Activated CD4-positive, alpha-beta T cell treated with anti-CD3 and anti-CD28 coated beads for 1 hour (primary cell): ENCODE results near the gene ZCCHC14.

Source experiments
- DNase-seq: peaks from one replicate; pipeline ENCODE4 v3.0.0-alpha.2; 2020

Gene ZCCHC14

DNA sequence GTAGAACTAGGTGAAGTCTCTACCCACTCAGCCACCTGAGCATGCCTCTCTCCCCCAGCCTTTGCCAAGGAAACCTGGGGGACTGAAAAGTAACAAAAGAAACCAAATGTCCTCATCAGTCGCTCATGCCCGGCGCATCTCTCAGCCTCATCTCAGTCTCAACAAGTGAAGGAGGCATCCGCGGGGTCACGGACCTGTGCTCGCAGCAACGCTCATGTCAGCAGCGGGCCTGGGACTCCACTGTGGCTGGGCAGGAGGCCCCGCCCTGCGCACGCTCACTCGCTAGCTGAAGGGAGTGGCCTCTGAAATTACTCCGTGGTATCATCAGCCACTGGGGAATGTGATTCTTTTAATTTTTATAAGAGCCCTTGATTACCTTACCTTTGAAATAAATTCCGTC, 69.4 kb downstream of the ZCCHC14 start:
- no peak for DNase-seq

DNA sequence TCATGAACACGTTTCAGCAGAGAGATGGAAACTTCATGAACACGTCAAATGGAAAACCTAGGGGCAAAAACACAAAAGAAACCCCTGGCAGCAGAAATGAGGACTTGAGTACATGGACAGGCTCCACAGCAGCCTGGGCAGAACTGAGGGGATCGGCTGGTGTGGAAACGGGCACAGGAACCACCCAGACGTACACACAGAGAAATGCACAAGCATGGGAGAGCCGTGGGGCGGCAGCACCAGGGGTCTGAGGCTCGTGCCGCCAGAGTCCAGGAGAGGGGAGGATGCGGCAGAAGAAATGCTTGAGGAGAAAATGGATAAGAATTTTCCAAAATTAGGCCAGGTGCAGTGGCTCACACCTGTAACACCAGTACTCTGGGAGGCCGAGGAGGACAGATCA, 70.7 kb downstream of the ZCCHC14 start:
- DNase-seq, result no peak

DNA sequence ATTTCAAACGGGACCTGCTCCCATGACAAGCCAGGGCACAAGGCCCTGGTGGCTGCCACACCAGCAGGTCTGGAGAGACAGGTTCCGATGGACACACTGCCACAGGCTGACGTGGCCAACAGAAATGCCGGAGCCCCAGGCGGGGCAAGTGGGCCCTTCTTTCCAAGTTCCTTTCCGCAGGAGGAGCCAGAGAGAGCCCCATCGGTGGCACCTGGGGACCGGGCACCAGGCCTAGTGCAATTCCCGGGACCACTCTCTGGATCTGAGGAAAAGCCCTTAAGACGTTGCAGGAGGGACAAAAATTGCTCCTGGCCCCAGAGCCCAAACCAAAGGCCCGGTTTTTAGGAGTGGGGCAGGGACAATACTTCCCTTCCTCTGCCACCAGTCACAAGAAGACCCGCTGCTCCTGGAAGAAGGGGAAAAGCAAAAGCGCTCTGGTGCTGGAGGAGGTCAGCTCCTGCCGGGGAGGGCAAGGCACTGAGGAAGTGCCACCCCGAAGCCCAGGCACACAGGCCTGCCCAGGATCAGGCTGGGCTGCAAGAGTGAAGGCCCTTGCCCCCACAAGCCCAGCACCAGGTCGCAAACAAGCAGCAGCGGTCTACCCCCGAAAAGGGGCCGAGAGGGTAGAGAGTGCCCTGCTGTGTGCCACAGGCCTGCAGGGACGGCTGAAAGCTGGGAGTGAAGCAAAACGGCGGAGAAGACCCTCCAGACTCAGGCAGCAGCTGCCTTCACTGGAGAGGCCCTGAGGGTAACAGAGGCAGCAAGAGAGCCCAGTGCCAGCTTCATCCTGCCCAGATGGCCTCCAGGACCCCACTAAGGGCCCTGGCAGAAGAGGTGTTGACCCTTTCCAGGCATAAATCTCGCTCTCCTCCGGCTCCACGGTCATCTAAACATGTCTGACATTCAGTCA, 71.6 kb downstream of the ZCCHC14 start:
- DNase-seq, result no peak

DNA sequence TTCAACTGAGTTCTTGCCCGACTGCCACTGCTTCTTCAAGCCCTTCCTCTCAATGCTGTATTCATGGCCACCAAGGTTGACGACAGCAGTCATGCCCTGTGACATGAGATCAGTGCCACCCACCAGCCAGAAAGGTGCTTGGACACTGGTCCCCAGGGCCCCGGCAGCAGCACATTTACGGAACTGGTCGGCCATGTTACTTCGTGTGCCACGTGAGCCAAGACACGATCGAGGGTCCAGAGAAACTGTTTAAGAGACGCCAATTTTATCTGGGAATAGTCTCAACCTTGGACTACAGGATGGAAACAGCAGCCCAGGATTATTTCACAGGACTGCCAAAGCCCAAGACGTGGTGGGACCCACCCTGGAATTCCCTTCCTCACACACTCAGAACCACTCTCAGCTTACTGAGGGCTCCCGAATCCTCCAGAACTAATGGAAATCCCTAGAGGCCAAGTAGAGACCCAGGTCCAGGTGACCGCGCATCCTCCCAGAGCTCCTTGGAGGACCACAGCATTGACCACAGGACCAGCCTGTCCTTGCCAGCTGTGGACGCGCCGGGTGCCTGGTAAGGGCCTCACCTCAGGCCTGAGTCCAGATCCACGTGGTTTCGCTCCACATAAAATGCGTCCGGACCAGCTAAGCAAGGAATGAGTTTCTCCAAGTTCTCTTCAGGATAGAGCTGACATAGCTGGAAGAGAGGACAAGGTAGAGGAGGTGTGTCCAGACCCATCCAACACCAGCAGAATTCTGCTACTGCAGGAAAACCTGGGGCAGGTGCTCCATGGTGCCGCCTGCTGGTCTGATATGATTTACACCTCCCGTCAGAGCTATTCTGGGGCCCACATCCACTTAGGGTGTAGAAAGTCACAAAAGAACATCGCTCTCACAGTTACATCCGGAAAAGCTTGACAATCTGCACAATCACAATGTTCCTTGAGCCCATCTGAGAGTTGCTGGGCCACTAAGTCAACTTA, 72.5 kb downstream of the ZCCHC14 start:
- DNase-seq, result no peak

DNA sequence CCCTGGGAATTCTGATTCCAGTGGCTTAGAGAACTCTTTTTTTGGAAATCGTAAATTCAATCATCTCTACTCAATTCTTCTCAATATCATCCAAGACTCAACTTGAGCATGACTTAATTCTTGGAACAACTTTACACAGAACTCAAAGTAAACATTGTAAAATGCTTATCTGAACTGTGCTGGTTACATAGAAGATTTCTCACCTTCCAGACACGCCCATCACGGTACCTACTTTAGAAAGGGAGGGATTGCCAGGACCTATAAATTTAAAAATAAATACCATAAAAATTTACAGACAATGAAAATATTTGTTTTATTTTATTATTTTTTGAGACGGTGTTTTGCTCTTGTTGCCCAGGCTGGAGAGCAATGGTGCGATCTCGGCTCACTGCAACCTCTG, 74.2 kb downstream of the ZCCHC14 start:
- no peak for DNase-seq

DNA sequence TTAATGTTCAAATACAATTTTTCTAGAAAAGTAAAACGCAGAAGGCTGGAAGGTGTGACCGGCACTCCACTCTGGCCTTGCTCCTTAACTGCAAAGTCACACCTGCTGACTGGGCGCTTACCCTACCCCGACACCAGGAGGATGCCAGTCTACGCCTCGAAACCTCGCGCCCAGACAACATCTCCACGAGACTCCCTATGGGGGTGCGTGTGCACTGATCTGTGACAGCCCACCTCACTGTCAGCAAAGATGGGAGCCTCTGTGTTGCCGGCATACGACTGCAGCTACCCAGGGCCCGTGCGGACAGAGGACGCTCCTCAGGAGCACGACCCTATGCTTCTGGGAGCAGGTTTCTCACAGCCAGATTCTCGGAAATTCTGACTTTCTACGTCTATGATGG, 74.6 kb downstream of the ZCCHC14 start:
- no peak for DNase-seq

DNA sequence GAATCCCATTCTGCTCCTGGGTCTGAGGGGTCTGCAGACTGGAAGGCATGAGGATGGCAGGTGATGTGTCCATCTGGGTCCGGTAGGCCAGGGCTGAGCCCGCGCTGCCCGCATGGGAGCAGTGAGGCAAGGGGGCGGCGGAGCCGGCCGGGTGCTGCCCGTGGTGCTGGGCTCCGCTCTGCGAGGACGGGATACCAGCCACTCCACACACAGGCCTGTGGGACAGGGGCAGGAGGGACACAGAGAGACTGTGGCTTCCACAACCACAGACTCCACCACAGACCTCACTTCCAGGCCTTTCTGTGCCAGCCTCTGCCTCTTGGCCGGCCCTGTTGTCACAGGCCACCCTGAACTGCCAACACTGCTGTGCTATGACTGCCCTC, 75.3 kb downstream of the ZCCHC14 start:
- DNase-seq, result no peak

DNA sequence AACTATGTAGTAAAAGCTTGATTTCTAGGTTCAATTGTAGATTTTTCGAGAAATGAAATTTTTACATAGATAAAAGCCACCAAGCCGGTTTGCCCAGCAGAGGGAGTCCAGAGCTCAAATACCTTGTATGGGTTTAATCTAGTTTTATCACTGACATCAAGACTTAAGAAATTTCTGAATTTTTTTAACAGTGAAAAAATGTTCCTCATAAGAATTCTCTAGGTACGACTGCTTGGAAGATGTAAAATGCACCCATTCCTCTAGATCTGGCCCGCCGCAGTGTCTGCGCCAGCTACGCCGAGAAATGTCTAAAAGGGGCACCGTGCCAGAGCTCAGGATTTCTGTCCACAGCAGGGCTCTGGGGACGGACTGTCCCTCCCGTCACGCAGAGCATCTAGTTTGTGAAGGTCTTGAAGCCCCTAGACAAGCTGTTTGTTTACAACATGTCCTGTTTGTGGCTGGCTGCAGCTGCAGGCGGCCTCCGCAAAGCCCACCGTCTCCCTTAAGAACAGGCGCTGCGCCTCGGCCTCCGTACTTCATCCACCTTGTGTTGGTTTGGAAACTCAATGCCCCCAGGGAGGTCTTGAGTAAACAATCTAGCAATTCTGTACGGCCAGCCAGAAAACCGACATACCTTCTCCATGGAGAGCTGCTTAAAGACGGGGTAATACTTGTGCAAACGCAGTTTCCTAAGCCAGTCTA, 75.8 kb downstream of the ZCCHC14 start:
- DNase-seq, result no peak

DNA sequence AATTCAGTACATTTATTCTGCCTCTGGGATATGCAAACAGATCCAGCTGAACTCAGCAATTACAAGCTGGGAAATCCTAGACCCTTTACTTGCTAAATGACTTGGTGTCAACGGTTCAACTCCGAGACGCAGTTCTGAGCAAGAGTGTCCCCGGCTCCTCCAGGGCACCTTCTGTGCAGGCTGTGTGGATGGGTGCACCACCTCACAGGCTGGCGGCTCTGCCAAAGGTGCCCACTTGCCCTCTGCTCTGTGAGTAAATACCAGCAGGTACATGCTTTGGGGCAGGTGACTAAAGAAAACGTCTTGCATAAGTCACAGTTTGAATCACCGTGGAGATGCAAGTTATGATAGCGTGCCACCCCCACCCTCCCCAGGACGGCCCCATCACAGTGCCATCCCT, 77.4 kb downstream of the ZCCHC14 start:
- DNase-seq, result no peak

DNA sequence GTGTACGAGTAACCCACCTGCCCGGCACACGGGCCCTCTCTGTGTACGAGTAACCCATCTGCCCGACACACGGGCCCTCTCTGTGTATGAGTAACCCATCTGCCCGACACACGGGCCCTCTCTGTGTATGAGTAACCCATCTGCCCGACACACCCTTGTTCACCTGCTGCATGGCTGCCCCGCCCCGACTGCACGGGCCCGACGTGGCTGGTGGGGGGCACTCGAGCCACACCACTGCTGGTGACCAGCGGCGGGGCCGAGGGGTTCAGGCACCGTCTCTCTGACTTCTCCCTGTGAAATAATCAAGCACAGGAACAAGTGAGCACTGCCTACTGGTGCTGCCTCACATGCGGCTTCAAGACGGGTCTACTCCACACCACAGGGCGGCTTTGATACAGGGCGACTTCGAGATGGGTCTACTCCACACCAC, 78.6 kb downstream of the ZCCHC14 start:
- no peak for DNase-seq

DNA sequence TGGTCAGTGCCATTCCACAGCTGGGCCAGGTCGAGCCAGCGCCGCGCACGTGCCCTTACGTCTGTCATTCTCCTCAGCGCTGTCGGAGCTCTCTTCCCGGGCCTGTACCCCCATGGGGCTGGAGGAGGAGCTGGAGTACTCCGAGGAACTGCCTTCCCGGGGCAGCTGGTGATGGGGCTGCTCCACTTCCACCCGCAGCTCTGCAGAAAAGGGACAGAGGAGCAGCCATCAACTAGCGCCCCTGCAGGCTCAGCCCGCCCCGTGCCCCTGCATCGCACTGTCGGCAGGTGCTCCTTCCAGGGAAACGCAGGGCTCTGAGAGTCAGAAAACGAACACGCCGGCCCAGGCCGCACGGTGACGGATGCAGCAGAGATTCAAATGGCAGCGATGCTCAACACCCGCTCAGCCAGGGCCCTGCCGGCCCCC, 79.8 kb downstream of the ZCCHC14 start:
- no peak for DNase-seq

DNA sequence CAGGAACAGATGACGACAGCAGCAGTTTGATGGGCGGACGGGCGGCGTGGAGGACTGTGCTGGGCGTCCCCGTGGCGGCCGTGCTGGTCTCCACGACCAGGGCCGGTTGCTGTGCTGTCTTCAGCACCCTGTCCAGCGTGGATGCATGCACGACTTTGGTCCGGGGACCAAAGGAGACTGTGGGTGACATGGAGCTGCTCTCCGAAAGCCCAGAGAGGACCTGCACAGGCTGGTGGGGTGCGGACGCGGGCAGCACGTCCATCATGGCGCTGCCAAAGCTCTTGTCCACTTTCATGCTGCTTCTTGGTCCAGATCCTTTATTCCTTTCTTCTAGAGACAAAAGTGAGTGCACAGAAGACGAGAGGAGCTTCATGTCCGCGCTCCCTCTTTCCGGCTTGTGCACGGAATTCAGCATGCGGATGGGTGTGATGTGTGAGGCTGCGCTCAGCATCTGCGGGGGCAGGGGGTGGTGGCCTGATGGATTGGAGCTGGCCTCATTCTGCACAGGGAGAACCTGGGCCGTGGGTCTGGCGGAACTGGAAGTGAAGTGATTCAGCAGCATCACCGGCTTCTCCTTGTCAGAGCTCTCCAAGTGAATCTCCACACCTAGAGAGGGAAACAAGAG, 80.3 kb downstream of the ZCCHC14 start:
- no peak for DNase-seq

DNA sequence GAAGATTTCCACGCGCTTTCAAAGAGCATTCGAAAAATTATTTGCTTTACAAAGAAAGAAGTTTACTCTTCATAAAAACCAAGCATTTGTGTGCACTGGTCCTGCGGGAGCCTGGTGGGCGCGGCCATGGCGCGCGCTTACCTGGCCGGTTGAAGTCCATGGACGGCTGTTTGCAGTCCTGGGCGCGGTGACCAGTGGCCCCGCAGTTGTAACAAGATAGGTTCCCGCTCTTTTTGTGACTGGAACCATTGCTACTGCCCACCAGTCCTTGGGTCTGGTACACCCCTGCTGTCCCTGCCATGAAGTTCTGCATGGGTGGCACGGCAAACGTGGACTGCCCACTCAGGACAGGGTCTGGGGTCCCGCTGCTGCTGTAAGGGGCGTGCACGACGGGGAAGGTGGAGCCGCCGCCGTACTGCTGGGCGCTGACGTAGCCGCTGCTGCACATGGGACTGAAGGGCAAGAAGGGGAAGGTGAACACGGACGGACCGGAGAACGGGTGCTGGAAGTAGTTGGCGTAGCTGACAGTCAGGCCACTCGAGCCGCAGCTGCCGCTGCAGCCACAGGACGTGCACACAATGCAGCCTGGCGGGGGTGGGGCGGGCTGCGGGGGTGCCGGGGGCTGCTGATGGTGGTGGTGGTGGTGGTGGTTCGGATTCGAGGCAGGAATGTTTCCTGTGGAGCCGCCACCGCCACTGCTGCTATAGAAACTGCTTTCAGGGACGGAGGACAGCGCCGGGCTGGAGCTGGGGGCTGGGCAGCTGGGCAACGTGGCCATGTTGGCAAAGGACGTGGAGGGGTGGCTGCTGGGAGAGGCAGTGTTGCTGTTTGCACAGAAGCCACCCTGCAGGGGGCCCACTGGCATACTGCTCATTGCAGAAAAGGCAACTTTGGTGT, 81.2 kb downstream of the ZCCHC14 start:
- DNase-seq, result no peak

DNA sequence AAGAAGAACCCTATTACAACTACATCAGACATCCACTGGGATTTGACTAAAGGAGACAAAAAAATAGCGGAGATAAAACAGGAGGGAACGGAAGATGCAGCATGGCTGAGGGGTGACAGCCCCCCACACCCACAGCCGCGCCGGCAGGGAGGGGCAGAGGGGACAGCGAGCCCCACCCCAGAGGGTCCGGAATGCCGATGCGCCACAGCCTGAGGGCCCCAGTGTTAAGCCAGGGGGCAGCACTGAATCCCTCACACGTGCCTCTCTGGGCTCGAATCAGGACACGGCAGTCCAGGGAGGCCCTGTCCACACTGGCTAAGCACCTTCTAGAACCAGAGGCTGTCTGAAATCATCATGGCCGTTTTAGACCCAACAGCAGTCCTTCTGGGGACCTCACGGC, 81.9 kb downstream of the ZCCHC14 start:
- DNase-seq, result no peak

DNA sequence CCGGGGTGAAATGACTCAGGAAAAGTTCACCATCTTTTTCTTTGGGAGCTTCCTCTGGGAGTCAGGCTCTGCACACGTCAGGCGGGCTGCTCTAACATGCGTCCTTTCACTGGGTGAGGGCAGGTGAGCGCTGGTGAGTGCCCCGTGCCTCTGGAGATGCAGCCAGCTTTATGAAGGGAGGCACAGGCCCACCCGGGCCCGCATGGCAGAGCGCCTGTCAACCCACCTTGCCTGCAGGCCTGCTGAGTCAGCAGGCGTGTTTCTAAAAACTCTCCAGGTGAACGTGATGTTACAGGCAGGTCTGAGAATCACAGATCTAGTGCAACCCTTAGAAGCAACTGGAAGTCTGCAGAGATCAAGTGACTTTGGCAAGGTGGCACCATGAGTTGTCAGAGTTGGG, 82.3 kb downstream of the ZCCHC14 start:
- no peak for DNase-seq

DNA sequence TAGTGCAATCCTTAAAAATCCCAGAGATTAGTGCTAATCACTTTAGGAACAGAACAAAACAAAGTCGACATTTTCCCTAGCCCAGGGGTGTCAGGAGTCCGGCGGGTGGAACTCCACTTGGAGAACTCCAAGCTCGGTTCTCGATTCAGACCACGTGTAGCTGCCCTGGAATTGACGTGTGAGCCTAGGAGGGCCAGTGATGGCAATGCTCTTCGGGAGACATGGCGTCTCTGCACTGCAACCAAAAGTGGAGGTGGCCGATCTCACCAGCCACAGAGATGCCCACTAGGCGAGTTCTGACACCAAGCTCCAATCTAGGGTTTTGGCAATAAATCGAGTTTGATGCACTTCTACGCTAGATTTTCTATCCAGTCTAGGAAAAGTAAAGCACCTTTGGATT, 83.0 kb downstream of the ZCCHC14 start:
- DNase-seq, result no peak

DNA sequence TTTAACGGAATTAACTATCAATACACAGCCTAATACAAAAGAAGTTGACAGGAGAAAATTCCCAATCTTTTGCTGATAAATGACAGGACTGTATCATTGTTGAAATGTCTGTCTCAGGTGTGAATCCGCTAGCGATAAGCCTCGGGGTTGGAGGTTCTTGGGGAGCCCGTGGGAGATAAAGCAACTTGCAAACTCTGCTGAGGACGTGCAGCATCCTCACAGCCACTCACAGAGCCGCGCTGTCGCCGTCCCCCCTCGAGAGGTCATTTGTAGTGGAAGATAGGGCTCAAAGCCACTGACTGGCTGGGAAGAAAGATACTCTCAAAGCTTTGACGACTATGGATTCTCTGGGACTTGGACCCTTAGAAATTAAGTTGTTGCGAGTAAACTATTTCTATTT, 83.7 kb downstream of the ZCCHC14 start:
- DNase-seq, result no peak

DNA sequence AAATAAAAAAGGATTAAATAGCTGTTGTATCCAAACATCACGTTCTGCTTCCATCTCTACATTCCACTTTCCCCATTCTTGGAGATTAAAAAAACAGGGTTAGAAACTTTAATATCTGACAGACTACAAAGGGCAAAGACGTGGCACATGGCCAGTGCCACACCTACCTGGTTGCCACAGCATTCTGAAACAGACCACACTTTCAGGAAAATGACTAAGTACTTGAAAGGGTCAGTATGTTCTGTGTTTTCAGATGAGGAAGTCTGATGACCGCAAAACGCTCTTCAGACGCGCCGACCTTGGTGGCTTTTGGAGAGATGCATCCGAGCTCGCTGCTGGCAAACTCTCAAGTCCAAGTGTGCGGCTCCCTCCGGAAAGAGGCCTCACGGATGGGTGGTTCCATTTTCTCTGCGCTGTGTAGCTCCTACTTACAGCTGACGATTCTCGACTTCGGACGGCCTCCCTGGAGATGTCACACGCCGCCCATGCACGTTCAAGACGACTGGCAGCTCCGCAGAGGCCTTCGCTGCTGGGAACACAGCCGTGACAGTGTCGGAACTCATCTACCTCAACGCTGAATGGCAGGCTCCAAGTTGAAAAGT, 85.2 kb downstream of the ZCCHC14 start:
- DNase-seq, result no peak

DNA sequence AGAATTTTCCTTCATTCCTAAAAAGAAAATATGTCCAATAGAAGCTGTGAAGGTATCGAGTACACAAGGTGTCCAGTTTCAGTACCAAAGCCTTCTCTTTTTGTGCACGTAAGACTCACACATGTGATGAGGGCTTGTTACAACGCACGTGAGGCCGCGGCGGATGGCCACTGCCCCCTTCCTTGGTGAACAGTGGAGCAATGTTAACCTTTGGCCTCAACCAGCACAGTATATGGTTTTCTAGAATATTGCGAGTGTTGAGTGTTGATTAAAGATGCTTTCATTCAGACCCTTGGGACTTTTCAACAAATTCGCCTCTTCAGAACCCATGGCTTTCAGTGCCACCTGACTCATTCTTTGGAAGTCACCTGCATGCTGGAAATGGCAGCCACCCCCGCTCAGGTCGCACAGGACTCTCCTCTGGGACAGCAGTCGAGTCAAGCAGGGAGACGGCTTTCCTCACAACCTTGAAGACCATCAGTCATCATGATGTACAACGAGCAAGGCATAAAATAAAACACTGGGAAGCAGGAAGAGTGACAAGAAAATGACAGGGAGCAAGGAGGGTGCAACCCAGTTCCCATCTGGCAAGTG, 86.2 kb downstream of the ZCCHC14 start:
- DNase-seq, result no peak

DNA sequence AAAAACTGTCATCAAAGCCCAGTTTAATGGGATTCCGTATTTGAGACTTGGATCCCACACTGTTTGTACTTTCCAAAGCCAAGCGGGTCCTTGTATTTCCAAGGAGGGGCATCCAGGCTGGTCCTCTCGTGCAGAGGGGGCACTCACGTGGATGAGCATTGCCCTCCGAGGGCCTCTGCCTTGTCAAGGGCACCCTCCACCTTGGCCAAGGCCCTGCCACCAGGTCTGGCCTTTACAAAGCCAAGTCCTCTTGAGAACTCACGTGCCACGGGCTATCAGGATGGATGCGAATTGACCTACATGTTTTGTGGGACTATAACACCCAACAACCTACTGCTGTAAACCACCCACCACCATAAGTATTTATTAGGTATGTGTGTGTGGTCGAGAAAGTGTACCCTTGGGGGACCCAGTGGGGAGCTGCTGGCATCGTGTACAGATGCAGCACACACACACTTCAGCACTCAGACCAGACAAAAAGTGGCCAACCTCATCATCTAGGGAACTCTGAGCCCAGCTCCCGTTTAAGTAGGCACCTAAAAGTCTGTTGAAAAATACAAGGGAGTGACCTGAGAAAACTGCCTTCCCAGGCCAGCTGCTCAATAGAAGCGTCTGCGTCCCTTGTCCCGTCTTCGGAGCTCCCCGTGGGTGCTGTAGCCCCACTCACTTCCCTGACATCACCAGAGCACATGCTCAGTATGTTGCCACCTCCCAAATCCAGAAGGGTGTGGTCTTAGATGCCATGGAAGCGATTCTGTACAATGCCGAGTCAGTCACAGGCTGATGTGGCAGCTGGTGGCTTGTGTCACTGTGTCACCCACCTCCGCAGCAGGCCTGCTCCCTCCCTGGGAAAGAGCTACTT, 87.8 kb downstream of the ZCCHC14 start:
- DNase-seq, result no peak
